Measurements from ENCODE around the gene SIK2.

The SIK2 gene

GRCh38 chr11:111660822-111661221 lies 58.6 kb downstream of the SIK2 start:
- no peak for DNase-seq

- DNase-seq: no peak
These were observed 61.6 kb downstream of the SIK2 start for GRCh38 chr11:111663820-111664219.

- DNase-seq: no peak
These were observed 63.5 kb downstream of the SIK2 start for GRCh38 chr11:111665777-111666176.

- DNase-seq: no peak
These were observed 66.7 kb downstream of the SIK2 start for GRCh38 chr11:111668980-111669379.

GRCh38 chr11:111671383-111671782 lies 69.1 kb downstream of the SIK2 start:
- DNase-seq: no peak

GRCh38 chr11:111672949-111673348 lies 70.7 kb downstream of the SIK2 start:
- DNase-seq: no peak

GRCh38 chr11:111674941-111675340 lies 72.7 kb downstream of the SIK2 start:
- no peak for DNase-seq

- DNase-seq: no peak
These were observed 73.6 kb downstream of the SIK2 start for GRCh38 chr11:111675891-111676290.

- no peak for DNase-seq
These were observed 74.8 kb downstream of the SIK2 start for GRCh38 chr11:111676878-111677585.

GRCh38 chr11:111680486-111681175 lies 78.4 kb downstream of the SIK2 start:
- DNase-seq: no peak

- DNase-seq: no peak
These were observed 81.6 kb downstream of the SIK2 start for GRCh38 chr11:111683806-111684205.

- DNase-seq: no peak
These were observed 82.0 kb downstream of the SIK2 start for GRCh38 chr11:111684251-111684650.

- no peak for DNase-seq
These were observed 85.8 kb downstream of the SIK2 start for GRCh38 chr11:111688013-111688412.

- DNase-seq: no peak
These were observed 88.9 kb downstream of the SIK2 start for GRCh38 chr11:111691176-111691575.

GRCh38 chr11:111691741-111692140 lies 89.5 kb downstream of the SIK2 start:
- DNase-seq: no peak

- peak in 1 of 3 experiments; percentile 42 for DNase-seq
These were observed 91.1 kb downstream of the SIK2 start for GRCh38 chr11:111693224-111693937.

- DNase-seq: peak in 2 of 3 experiments; percentile 8 to 63
These were observed 92.6 kb downstream of the SIK2 start for GRCh38 chr11:111694851-111695250.

GRCh38 chr11:111696556-111696955 lies 94.3 kb downstream of the SIK2 start:
- no peak for DNase-seq

- DNase-seq: no peak
These were observed 95.7 kb downstream of the SIK2 start for GRCh38 chr11:111697933-111698371.

GRCh38 chr11:111698852-111699559 lies 96.8 kb downstream of the SIK2 start:
- DNase-seq: no peak

GRCh38 chr11:111699579-111700156 lies 97.4 kb downstream of the SIK2 start:
- DNase-seq: no peak

- no peak for DNase-seq
These were observed 97.9 kb downstream of the SIK2 start for GRCh38 chr11:111700162-111700561.

GRCh38 chr11:111702623-111703022 lies 100.4 kb downstream of the SIK2 start:
- no peak for DNase-seq

All from NCI-H1417 (cell line).